NCI-H128 (cell line): ENCODE results near the gene RRAS2.
"Not testable (repeated sequence)": the region's sequence is repeated elsewhere in the genome, so short reads cannot be mapped to it uniquely, and the experiment has no call there.

Experiments
- DNase-seq: peaks from one replicate; lab custom pipeline; 2025; ENCODE audit not compliant: unreplicated experiment; lab: John Stamatoyannopoulos, UW

Gene RRAS2

GRCh38 chr11:14372011-14372410 is 13.0 kb upstream of the RRAS2 start:
- no peak for DNase-seq

- no peak for DNase-seq
Observed at GRCh38 chr11:14371249-14371648, 12.3 kb upstream of the RRAS2 start.

GRCh38 chr11:14370496-14370895 is 11.5 kb upstream of the RRAS2 start:
- DNase-seq, result no peak

GRCh38 chr11:14369598-14369997 is 10.6 kb upstream of the RRAS2 start:
- DNase-seq, result no peak

- DNase-seq, result no peak
Observed at GRCh38 chr11:14366936-14367335, 8.0 kb upstream of the RRAS2 start.

- DNase-seq, result no peak
Observed at GRCh38 chr11:14364322-14364721, 5.3 kb upstream of the RRAS2 start.

- DNase-seq, result no peak
Observed at GRCh38 chr11:14362611-14363010, 3.6 kb upstream of the RRAS2 start.

GRCh38 chr11:14361951-14362350 is 3.0 kb upstream of the RRAS2 start:
- no peak for DNase-seq

- DNase-seq, result no peak
Observed at GRCh38 chr11:14360976-14361375, 2.0 kb upstream of the RRAS2 start.

GRCh38 chr11:14359501-14360031 is 583 bp upstream of the RRAS2 start:
- DNase-seq, result no peak

- no peak for DNase-seq
Observed at GRCh38 chr11:14357881-14358728, 878 bp downstream of the RRAS2 start.

- DNase-seq, result no peak
Observed at GRCh38 chr11:14356342-14356741, 2.6 kb downstream of the RRAS2 start.

- not testable (repeated sequence) for DNase-seq
Observed at GRCh38 chr11:14354604-14355003, 4.4 kb downstream of the RRAS2 start.

- DNase-seq, result no peak
Observed at GRCh38 chr11:14350716-14351238, 8.2 kb downstream of the RRAS2 start.

- no peak for DNase-seq
Observed at GRCh38 chr11:14350215-14350614, 8.8 kb downstream of the RRAS2 start.

- no peak for DNase-seq
Observed at GRCh38 chr11:14347991-14348390, 11.0 kb downstream of the RRAS2 start.

GRCh38 chr11:14347494-14347893 is 11.5 kb downstream of the RRAS2 start:
- DNase-seq, result no peak

- no peak for DNase-seq
Observed at GRCh38 chr11:14346303-14346955, 12.6 kb downstream of the RRAS2 start.

- DNase-seq, result no peak
Observed at GRCh38 chr11:14345668-14346067, 13.3 kb downstream of the RRAS2 start.

- not testable (repeated sequence) for DNase-seq
Observed at GRCh38 chr11:14345016-14345415, 14.0 kb downstream of the RRAS2 start.

GRCh38 chr11:14342906-14343305 is 16.1 kb downstream of the RRAS2 start:
- no peak for DNase-seq

GRCh38 chr11:14341968-14342367 is 17.0 kb downstream of the RRAS2 start:
- DNase-seq, result no peak
